B cell (primary cell): ENCODE data around the gene FKBP8. TPM values are rescaled to one million over a fixed set of nuclear protein-coding genes. Genes with fewer than 3 reads are reported as not detected.
A peak's percentile ranks its signal among the peaks of the same experiment; 100 is the strongest.

ENCODE experiments used
- ATAC-seq: fragments of 200-7000 bp; cut with Tn5 transposase; one replicate; pipeline ENCODE4 v1.10.0; 2021; ENCODE audit warnings: low read depth, mild to moderate bottlenecking, moderate number of reproducible peaks, moderate library complexity
- CTCF ChIA-PET: fragments of 350-600 bp; sonication (Branson Sonifier 250); formaldehyde crosslinking; loops from one replicate; lab custom pipeline; 2021; ENCODE audit warnings: antibody characterized with exemption, inconsistent platforms; lab: Charles Lee
- POLR2A ChIA-PET: fragments of 350-600 bp; sonication (Branson Sonifier 250); formaldehyde crosslinking; loops from one replicate; lab custom pipeline; 2021; ENCODE audit warnings: antibody characterized with exemption; lab: Charles Lee
- DNase-seq: peaks from one replicate; pipeline ENCODE4 v3.0.0; 2013
- H2AFZ ChIP-seq: 2 replicates; pipeline ENCODE4 v1.6.1; 2012; ENCODE audit warnings: mild to moderate bottlenecking, low read depth, low read length; ENCODE audit not compliant: insufficient read depth, poor library complexity, severe bottlenecking
- H3K27ac ChIP-seq, 2 donors: 1 replicate in 1 of 2; 2 replicates in 1 of 2; pipeline ENCODE4 v1.5.1; 2012 to 2013; ENCODE audit warnings: low read length in 2 of 2, mild to moderate bottlenecking in 2 of 2, moderate library complexity in 1 of 2
- H3K27me3 ChIP-seq, 4 experiments: fragments of 200-600 bp in 1 of 4; sonication (generic) in 1 of 4; replicated peaks in 1 of 4; 1 replicate in 2 of 4; 2 replicates in 2 of 4; pipeline versions ENCODE4 v1.6.1 to v1.7.0; 2013 to 2016; ENCODE audit warnings: low read length in 3 of 4, mild to moderate bottlenecking in 2 of 4, mixed read lengths in 1 of 4, moderate library complexity in 1 of 4; ENCODE audit not compliant: insufficient read depth in 4 of 4, control insufficient read depth in 3 of 4; ENCODE audit errors: control extremely low read depth in 1 of 4
- H3K36me3 ChIP-seq, 2 experiments: replicated peaks in 1 of 2; 1 replicate in 1 of 2; 2 replicates in 1 of 2; pipeline versions ENCODE4 v1.6.1 to v1.7.1; 2013; ENCODE audit warnings: low read length in 1 of 2; ENCODE audit not compliant: insufficient read depth in 2 of 2, control insufficient read depth in 1 of 2; ENCODE audit errors: control extremely low read depth in 1 of 2, extremely low read depth in 1 of 2
- H3K4me1 ChIP-seq, 2 donors: fragments of 200-600 bp in 1 of 2; sonication (generic) in 1 of 2; 1 replicate in 1 of 2; 2 replicates in 1 of 2; pipeline versions ENCODE4 v1.5.1 to v1.6.1; 2013 to 2017; ENCODE audit warnings: low read length in 2 of 2; ENCODE audit not compliant: control insufficient read depth in 2 of 2, insufficient read depth in 2 of 2
- H3K4me2 ChIP-seq: replicated peaks from 2 replicates; pipeline ENCODE3; 2012; ENCODE audit warnings: mild to moderate bottlenecking, low read depth, low read length; ENCODE audit not compliant: poor library complexity, severe bottlenecking
- H3K4me3 ChIP-seq, 5 experiments: fragments of 200-600 bp in 1 of 5; sonication (generic) in 1 of 5; 1 replicate in 3 of 5; 2 replicates in 2 of 5; pipeline versions ENCODE4 v1.5.1 to v1.7.0; 2011 to 2016; ENCODE audit warnings: low read length in 4 of 5, mild to moderate bottlenecking in 4 of 5, low read depth in 2 of 5, control low read depth in 1 of 5, moderate library complexity in 1 of 5; ENCODE audit not compliant: insufficient read depth in 1 of 5; ENCODE audit errors: control extremely low read depth in 1 of 5, extremely low read depth in 1 of 5
- H3K79me2 ChIP-seq: fragments of 200-600 bp; sonication (generic); one replicate; pipeline ENCODE4 v1.6.0; 2016; ENCODE audit warnings: low read length; ENCODE audit not compliant: control insufficient read depth, insufficient read depth
- H3K9ac ChIP-seq: fragments of 200-600 bp; sonication (generic); 2 replicates; pipeline ENCODE4 v1.6.1; 2017; ENCODE audit warnings: mild to moderate bottlenecking, low read length, moderate library complexity
- H3K9me3 ChIP-seq, 3 donors: one replicate each; pipeline versions ENCODE4 v1.6.1 to v1.7.1; 2013; ENCODE audit warnings: low read length in 2 of 3; ENCODE audit not compliant: control insufficient read depth in 2 of 3, insufficient read depth in 1 of 3; ENCODE audit errors: control extremely low read depth in 1 of 3
- H4K20me1 ChIP-seq: 2 replicates; pipeline ENCODE4 v1.6.0; 2012; ENCODE audit warnings: mild to moderate bottlenecking, low read length; ENCODE audit not compliant: insufficient read depth, control insufficient read depth, poor library complexity, severe bottlenecking
- H3K27ac Mint-ChIP-seq: one replicate; pipeline ENCODE4 v1.8.0; 2021; ENCODE audit warnings: mixed read lengths
- H3K27me3 Mint-ChIP-seq: one replicate; pipeline ENCODE4 v1.8.0; 2021; ENCODE audit warnings: mixed read lengths
- H3K4me1 Mint-ChIP-seq: one replicate; pipeline ENCODE4 v1.8.0; 2021; ENCODE audit warnings: mixed read lengths
- H3K4me3 Mint-ChIP-seq: one replicate; pipeline ENCODE4 v1.8.0; 2021; ENCODE audit warnings: mixed read lengths
- H3K9me3 Mint-ChIP-seq: one replicate; pipeline ENCODE4 v1.8.0; 2022; ENCODE audit warnings: mixed read lengths; ENCODE audit not compliant: insufficient read depth
- CTCF ChIP-seq: fragments of 200-600 bp; IDR thresholded peaks from one replicate; pipeline ENCODE4 v1.8.0; 2022; ENCODE audit warnings: antibody characterized with exemption, mild to moderate bottlenecking
- EZH2 ChIP-seq: IDR thresholded peaks from 2 replicates; pipeline ENCODE4 v1.6.1; 2012; ENCODE audit warnings: borderline replicate concordance, low read depth, mild to moderate bottlenecking, moderate library complexity, low read length; ENCODE audit not compliant: insufficient read depth, poor library complexity, severe bottlenecking
- WGBS: methylation state at CpG from one replicate; pipeline ENCODE4 v1.1.5; 2013; ENCODE audit warnings: missing lambda C conversion rate; ENCODE audit not compliant: insufficient coverage; 5-methylcytosine and 5-hydroxymethylcytosine counted together
- intact Hi-C: fragments of 100-400 bp; cut with micrococcal nuclease; formaldehyde crosslinking; loops from one replicate; pipeline ENCODE4 v1.10.0; 2022
- polyA plus RNA-seq: library from polyadenylated mRNA; depleted of rRNA; stranded (reverse); fragments of >200 nt; gene quantifications from 2 replicates; pipeline ENCODE4 v1.2.3, GENCODE V29; 2012
- total RNA-seq, 2 donors: library from RNA; stranded (reverse); fragments of 120-200 nt in 1 of 2; gene quantifications; 1 replicate in 1 of 2; 2 replicates in 1 of 2; pipeline versions ENCODE4 v1.2.3 to v1.2.4, GENCODE V29; 2013 to 2022

Gene FKBP8
- total and polyA plus RNA-seq, 2 donors (not counting 1 experiment from before 2014, with no cell fraction given): 148 to 163 TPM

GRCh38 chr19:18486746-18487145, 56.6 kb downstream of the FKBP8 start:
- H3K9me3 Mint-ChIP-seq: no peaks in the 10 kb centered on the region
- Histone ChIP-seq H3K9ac (no peak overlapping the region), H3K9me3 (no peaks in the 10 kb centered on the region), H3K36me3 (peaks cover 0 to under 1% of the 10 kb centered on the region in 2 experiments), H3K4me3 (no peak overlapping the region), H3K4me1 (peaks cover 0 to 3% of the 10 kb centered on the region in 2 donors), H3K4me2 (no peak overlapping the region), H3K79me2 (peaks cover 97% of the 10 kb centered on the region), H3K27me3 (no peaks in the 10 kb centered on the region), H4K20me1 (peaks cover 98% of the 10 kb centered on the region), H2AFZ (no peak overlapping the region), H3K27ac (no peak overlapping the region)
- H3K4me1 Mint-ChIP-seq: peaks cover 32% of the 10 kb centered on the region
- H3K27ac Mint-ChIP-seq: no peak overlapping the region
- ATAC-seq: no peak
- TF ChIP-seq CTCF (no peak), EZH2 (no peak)
- no peaks in the 10 kb centered on the region for H3K27me3 Mint-ChIP-seq
- POLR2A ChIA-PET: no interaction called here
- intact Hi-C loops: no loop called here
- no peak overlapping the region for H3K4me3 Mint-ChIP-seq
- CTCF ChIA-PET: no interaction called here
- 97% methylated on average over 7 of the region's 8 CpGs for WGBS
- DNase-seq: no peak

- H3K4me1 ChIP-seq: peaks cover 3 to 7% of the 10 kb centered on the region in 2 donors
- H3K9ac ChIP-seq: no peak overlapping the region
- ChIA-PET CTCF (interaction anchor here (1.1 kb wide), 1 partner anchor 109 kb away, joined by 3 read pairs; no protein-coding TSS in a partner anchor), POLR2A (no interaction called here)
- peaks cover 99% of the 10 kb centered on the region for H4K20me1 ChIP-seq
- Mint-ChIP-seq H3K27ac (peak overlapping the region; percentile 26), H3K4me3 (no peak overlapping the region), H3K9me3 (no peaks in the 10 kb centered on the region), H3K4me1 (peaks cover 39% of the 10 kb centered on the region), H3K27me3 (no peaks in the 10 kb centered on the region)
- H3K9me3 ChIP-seq: no peaks in the 10 kb centered on the region
- peaks cover 99% of the 10 kb centered on the region for H3K79me2 ChIP-seq
- intact Hi-C loops: no loop called here
- DNase-seq: no peak
- no peak overlapping the region for H3K4me3 ChIP-seq
- H3K27me3 ChIP-seq: no peaks in the 10 kb centered on the region
- H3K27ac ChIP-seq: no peak overlapping the region
- H3K36me3 ChIP-seq: peaks cover 0 to 2% of the 10 kb centered on the region in 2 experiments
- WGBS: 88% methylated on average over 5 of the region's 5 CpGs
- no peak overlapping the region for H3K4me2 ChIP-seq
- TF ChIP-seq EZH2 (no peak), CTCF (no peak)
- no peak overlapping the region for H2AFZ ChIP-seq
- no peak for ATAC-seq
Observed at GRCh38 chr19:18484992-18485391, 58.4 kb downstream of the FKBP8 start.
